ENCODE measurements around the gene TICAM2.
"Not testable (repeated sequence)": the region's sequence is repeated elsewhere in the genome, so short reads cannot be mapped to it uniquely, and the experiment has no call there.

Gene TICAM2, protein sequence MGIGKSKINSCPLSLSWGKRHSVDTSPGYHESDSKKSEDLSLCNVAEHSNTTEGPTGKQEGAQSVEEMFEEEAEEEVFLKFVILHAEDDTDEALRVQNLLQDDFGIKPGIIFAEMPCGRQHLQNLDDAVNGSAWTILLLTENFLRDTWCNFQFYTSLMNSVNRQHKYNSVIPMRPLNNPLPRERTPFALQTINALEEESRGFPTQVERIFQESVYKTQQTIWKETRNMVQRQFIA

DNA sequence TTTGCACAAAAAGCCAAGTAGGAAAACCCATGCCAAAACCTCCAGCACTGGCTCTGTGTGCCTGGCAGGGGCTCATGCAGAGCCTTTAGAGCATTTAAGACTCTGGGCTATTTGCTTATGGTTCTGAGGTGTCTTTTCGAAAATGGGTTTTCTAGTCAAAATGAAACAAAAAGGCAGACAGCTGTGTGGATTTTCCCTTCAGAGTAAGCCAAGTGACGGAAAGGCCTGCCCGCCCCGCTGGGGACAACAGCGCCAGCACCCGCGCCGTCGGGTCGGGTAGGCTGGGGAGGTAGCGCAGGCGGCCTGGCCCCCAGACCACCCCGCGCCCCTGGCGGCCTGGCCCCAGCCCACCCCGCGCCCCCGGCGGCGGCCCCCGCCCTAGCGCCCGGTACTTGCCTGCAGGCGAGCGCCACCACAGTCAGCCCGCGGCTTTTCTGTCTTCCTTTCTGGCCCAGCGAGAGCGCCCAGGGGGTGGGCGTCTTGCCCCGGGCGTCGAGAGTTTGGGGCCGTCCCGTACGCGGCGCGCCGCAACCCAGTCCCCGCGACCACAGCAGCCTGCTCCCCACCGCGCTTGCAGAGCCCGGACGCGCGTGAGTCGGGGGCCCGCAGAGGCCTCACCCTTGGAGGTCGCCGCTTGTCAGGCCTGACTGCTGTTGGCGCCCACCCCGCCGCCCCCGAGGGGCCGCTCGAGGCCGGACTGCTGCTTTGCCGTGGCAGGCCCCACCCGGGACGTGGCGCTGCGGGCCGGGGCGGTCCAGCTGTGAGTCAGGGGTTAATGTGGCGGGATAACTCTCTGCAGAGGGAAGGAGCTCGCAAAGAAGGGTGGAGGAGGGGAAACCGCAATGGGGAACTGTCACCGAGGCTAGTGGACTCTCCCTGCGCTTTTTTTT, at the start of gene TICAM2:
TICAM2 (minus strand) TSS at position 779 of the 890 bp plus-strand sequence. CDS start 21,223 bp downstream, outside the sequence.
- peak; percentile 44 for DNase-seq (ENCODE audit: low read depth, low spot score)

DNA sequence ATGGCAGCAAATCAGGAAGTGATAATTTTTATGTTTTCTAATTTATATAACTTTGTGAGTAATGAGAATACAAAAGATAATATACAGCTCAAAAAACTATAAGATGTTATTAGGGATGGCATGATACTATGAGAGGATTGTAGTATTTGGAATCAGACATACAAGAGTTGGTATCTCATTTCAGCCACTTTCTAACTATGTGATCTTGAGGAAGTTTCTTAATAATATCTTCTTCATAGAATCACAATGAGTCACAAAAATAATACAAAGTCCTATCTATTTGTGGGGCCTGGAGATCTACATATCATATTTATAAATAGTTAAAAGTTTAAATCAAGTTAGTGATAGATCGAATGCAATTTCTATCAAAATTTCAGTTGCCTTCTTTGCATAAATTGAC, 47.3 kb upstream of the TICAM2 start:
- DNase-seq (ENCODE audit: low read depth, low spot score), result no peak

DNA sequence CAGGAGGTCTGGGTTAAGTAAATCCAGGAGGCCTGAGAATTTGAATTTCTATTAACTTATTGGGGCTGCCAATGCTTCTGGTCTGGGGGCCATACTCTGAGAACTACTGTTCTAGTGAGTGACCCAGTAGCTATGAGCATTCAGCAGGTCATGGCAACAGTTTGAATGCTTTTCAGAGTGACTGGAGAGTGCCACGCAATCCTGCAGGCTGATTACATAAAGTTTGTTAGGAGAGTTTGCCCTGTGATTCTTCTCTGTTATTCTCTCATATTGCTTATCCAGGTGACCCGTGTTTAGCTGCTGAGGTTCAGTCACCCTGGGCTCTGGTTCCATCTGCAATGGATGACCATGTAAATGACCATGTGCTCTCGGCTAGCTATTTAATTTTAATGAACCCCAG, 45.8 kb upstream of the TICAM2 start:
- no peak for DNase-seq (ENCODE audit: low read depth, low spot score)

DNA sequence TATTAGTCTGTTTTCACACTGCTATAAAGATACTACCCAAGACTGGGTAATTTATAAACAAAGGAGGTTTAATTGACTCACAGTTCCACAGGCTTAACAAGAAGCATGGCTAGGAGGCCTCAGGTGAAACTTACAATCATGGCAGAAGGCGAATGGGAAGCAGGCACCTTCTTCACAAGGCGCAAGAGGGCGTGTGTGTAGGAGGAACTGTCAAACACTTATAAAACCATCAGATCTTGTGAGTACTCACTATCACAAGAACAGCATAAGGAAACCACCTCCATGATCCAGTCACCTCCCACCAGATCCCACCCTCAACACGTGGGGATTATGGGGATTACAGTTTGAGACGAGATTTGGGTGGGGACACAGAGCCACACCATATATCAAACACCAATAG, 43.1 kb upstream of the TICAM2 start:
- DNase-seq (ENCODE audit: low read depth, low spot score), result not testable (repeated sequence)

DNA sequence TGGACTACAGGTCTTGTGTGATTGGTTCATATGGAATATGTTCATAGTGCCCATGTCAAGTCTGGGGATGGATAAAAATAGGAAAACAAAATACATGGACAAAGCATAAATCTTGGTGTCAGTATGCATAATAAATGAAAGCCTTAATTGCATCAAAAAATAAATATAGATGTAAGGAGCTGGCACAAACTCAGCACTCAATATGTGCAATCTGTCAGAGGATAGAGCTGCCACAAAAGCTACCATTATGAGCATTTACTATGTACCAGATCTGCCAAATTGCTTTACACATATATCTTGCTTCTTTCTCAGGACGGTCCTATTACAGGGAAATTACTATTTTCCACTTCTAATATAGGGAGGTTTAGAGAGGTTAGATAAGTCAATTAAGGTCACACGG, 41.8 kb upstream of the TICAM2 start:
- DNase-seq (ENCODE audit: low read depth, low spot score), result no peak

DNA sequence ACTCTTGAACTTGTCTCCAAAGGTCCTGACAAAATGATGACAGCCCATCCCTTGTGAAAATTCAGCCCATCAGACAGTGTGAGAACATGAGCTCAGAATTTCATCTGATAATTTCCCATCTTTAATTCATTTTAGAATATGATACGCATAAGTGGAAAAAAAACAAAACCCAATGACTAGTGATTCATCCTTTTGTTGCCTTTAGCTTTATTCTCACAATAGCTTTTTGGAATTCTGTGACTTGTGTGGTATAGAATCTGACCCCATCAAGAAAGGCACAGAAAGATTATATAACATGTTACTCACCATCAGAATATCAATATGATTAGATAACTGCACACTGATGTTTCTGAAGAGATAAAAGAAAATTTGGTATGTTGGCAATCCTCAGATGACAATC, 39.7 kb upstream of the TICAM2 start:
- no peak for DNase-seq (ENCODE audit: low read depth, low spot score)

DNA sequence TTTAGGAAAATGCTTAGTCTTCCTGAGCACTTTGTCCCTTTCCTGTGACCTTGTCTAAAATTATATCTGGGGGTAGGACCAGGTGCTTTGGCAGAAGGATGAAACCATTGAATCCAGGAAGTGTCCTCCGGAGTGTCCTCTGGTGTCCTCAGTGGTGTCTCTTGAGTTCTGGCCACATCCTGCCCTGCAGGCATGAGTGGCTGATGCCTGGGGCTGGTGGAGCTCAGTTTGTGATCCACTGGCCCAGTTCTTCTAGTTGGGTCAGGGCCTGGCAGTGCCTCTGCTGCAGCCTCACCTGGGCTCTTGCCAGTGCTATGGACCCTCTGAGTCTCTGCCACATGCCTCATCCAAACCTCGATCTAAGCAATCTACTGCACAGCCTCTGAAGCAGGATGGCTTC, 38.0 kb upstream of the TICAM2 start:
- DNase-seq (ENCODE audit: low read depth, low spot score), result no peak

DNA sequence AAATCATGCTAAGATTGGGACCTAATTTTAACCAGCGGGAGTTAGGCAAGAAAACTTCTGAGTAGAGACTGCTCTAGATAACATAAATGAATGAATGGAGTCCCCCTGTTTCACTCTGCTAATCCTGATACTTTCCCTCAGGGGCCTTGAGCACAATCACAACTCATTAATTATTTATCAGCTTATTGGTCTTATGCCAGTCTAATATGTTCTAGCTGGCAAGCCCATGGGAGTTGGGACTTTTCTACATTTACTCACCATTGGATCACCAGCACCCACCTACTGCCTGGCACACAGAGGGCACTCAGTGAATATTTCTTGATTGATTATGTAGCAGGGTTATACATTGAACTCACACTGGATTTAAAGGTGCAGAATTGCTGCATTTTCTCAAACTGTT, 37.1 kb upstream of the TICAM2 start:
- DNase-seq (ENCODE audit: low read depth, low spot score), result no peak

DNA sequence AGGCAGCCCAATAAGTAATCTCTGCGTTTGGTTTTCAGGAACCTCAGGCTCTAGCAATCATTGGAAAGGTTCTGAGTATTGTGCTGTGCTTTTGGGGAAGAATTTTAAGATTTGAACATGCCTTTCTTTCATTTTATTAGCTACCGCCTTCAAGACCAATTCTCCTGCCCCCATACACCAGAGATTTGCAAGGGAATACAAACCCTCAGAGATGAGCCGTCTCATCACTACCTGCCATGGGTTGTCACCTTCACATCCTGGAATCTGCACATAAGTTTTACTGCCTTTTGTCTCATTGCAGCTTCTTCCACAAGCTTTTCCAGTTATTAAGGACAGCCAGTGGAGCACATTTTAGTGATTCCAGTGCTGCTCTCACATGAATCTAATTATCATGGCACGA, 35.2 kb upstream of the TICAM2 start:
- no peak for DNase-seq (ENCODE audit: low read depth, low spot score)

DNA sequence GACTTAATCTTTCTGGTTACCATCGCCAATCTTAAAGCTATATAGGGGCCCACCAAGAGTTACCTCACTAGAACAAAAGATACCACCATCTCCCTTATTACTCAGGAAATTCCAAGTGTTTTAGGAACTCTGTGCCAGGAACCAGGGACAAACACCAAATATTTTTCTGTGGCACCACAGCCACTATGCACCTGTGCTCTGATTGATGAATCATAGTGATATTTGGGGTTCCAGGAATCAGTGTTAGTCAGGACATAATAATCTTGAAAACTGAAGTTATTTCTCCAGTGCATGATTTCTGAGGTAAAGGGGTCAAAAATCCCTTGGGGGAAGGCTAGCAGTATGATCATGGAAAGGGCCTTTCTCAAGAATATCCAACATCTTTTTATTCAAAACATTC, 33.7 kb upstream of the TICAM2 start:
- no peak for DNase-seq (ENCODE audit: low read depth, low spot score)

DNA sequence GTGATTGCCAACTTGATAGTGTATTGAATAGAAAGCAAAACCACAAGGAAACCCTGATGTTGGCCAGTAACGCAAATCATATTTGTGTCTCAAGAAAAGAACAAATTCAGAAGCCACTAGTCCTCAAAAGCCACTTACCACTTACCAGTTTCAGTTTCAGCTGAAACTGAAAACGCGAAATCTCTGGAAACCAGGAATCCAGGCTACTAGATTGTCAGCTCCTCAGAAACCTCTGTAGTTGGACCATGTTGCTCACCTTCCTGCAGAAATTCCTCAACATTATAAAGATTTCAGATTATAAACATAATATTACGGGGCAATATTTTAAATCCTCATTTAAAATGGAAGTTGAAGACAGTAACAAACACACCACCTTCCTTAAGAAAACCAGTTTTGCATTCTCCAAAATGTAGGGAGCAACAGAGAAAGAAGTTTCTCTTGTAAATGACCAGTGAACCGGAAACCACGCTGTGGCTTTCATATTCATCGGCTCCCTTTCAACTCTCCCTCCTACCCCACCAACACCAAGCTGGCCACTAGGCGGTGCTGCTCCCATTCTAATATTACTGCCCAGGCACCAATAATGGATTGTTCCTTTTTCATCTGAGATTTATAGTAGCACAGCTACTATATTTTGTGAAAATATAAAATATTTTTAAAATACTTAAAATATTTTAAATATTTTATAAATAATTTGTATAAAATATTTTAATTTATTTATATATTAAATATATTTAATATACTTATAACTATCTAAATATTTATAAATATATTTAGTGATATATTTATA, 32.3 kb upstream of the TICAM2 start:
- peak; percentile 88 for DNase-seq (ENCODE audit: low read depth, low spot score)

DNA sequence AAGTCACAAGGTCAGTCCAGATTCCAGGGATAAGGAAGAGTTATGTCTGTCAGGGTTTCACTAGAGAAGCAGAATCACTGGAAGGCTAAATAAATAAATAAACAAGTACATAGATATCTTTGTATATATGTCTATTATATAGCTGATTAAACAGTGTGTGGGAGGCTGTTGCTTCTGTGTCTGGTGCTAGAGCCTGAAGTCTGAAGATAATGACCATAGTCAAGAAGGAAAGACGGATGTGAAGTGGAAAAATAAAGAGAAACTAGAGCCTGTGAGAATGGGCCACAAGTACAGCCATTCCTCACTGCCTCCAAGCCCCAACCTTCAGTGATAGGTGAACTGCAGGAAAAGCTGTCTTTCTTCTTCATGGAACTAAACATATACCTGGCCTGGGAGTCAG, 27.6 kb upstream of the TICAM2 start:
- DNase-seq (ENCODE audit: low read depth, low spot score), result no peak

DNA sequence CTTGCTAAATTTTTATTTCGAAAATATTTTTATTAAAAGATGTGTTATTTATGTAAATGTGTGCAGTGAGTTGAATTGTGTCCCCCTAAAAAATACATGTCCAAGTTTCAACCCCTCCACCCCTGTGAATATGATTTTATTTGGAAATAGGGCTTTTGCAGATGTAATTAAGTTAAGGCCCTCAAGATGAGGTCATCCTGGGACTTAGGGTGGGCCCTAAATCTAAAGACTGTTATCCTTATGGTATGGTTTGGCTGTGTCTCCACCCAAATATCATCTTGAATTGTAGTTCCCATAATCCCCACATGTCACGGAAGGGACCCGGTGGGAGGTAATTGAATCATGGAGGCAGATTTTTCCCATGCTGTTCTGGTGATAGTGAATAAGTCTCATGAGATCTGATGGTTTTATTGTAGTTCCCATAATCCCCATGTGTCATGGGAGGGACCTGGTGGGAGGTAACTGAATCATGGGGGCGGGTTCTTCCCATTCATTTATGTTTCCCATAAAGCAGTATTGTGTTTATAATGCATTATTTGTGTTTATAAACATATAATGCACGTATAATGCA, 25.1 kb upstream of the TICAM2 start:
- DNase-seq (ENCODE audit: low read depth, low spot score), result no peak

DNA sequence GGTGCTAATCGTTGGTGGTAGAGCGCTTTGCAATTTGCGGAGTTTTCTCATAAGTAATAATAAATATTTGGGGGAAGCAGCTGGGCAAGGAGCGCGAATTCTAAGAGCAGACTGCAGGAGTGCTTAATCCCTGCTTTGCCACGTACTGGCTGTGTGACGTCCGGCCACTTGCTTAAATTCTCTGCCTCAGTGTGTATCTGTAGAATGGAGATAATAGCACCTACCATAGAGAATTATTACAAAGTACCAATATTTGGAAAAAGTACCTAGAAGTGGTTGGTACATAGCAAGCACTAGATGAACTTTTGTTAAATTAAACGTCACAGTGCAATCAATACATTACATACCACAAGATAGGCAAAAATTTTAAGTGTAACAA, 24.2 kb upstream of the TICAM2 start:
- DNase-seq (ENCODE audit: low read depth, low spot score), result no peak

DNA sequence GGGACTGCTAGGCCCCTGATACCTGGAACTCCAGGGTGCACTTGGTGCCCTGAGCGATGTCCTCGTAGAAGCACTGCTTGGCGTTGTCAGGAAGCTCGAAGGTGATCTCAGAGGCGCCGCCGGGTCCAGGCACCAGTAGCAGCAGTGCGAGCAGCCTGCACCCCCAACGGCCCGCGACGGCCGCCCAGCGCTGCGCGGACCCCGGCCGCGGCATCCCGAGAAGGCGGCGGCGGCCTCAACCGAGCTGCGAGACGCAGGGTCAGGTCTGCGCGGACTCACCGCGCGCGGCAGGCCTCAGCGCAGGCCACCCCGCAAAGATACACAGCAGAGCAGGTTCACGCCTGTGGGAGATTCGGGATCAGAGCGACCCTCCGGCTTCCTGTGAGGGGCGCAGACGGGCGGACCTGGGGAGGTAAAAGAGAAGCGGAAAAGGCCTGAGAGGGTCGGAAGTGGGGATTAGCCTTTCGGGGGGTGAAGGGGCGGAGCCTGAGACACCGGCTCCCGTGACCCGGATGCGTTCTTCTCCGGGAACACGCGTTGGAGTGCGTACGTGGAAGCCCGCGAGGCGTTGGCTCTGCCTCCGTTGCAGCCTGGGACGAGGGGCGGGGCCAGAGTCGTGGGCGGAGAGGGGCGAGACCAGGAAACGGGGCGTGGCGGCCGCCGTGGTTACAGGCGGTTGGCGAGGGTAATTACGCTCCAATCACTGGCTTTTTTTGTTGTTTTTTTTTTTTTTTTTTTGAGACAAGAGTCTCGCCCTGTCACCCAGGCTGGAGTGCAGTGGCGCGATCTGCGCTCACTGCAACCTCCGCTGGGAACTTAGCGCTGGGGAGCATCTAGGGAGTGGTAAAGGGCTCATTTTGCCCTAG, 23.5 kb upstream of the TICAM2 start, which contains the start of gene TMED7:
TMED7 (minus strand) TSS at position 458 of the 866 bp plus-strand sequence; CDS start at position 214, 244 bp downstream.
- peak; percentile 96 for DNase-seq (ENCODE audit: low read depth, low spot score)

DNA sequence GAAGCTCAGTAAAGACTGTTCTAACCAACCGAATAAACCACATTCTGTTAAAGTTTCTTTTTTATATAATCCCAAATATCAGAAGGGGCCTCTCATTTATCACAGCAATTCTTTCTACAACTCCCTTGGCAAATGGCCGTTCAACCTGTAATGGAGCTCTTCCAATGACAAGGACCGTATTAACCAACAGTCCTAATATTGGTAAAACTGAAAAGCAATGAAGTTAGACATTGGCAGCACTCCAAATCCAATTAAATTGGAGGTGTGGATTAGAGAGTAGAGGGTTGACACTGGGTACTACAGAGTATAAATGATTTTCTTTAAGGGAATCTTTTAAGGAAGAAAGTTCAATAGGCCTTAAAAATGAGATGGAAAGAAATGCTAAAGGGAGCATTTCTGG, 22.7 kb upstream of the TICAM2 start:
- no peak for DNase-seq (ENCODE audit: low read depth, low spot score)

DNA sequence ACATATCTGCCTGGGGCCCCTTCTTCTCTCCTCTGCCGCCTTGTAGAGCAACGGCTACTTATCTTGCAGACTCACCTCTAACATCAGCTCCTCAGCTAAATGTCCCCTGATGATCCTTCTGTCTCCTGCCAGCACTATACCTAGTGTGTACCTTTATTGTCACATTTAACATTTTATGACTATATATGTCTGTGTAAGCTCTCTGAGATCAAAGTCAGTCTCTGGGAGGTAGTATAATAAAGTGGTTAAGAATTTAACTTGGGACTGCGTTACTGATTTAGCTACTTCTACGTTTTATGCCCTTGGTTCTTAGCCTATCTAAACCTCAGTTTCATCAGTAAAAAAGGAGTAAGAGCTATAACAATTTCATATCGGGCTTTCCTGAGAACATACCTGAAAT, 21.4 kb upstream of the TICAM2 start:
- no peak for DNase-seq (ENCODE audit: low read depth, low spot score)

DNA sequence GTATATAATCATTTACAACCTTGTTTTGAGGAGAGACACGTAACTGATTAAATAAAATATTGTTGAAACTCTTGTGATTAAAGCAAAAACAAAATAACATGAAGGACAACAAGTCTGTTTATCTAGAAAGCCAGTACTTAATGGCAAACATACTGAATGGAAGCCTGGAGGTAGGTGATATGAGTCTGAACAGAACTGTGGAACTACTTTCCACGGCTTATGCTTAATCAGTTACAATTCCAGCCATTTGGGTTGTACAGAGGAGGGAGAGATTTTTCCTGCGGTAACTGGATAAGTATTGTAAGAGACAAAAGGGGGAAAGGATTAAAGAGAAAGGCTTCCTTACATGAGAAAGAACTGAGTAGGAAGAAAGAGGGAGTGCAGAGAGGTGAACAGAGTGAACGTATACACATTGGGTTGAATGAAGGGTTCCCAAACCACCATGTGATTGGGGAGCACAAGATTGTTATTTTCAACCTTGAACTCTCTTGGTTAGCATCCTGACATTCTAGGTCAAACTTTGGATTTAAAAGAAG, 19.2 kb upstream of the TICAM2 start:
- no peak for DNase-seq (ENCODE audit: low read depth, low spot score)

DNA sequence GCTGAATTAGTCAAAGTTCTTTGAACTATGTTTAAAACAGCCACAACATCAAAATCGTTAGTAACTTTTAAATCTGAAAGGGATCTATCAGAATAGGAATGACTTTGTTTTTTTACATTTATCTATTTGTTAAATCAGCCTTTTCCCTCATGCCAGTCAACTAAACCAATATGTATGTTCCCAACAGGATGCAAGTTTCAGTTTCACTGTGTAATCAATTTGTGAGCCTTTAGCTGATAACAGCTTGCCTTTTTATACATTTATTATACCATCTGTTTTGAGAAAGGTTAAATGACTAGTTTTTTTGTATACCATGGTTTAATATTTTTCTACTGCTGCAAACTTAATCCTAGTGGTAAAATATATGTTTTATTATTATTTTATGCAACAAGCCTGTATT, 14.6 kb upstream of the TICAM2 start:
- no peak for DNase-seq (ENCODE audit: low read depth, low spot score)

DNA sequence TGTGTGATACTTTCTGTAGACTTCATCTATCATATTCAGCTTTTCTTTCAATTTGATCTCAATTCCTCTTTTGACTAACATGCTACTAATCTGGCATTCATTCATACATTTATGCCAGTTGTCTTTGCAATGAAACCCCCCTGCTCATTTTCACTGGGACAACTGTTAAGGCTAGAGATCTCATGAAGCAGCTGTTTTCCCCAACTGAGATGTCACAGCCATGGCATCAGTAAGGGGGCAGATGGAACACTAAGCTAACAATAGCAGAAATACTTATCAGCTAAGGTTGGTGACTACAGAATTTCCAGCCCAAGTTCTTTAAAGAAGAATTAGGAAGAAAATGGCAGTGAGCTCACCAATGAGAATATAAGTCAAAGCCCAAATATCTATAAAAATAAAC, 14.2 kb upstream of the TICAM2 start:
- DNase-seq (ENCODE audit: low read depth, low spot score), result no peak

DNA sequence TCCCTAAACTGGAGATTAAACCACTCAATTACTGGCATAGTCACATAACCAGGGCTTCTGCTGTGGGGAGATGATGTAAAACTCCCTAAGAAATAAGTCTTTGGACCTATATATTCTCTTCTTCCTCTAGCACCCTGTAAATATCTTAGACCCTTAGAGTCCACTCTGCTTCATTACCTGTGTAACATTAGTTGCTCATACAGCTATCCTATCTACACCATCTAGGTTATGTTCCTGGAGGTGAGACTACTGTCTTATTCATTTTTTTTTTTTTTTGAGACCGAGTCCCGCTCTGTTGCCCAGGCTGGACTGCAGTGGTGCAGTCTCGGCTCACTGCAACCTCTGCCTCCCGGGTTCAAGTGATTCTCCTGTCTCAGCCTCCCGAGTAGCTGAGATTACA, 9.6 kb upstream of the TICAM2 start:
- DNase-seq (ENCODE audit: low read depth, low spot score), result no peak
